C4-2B (cell line): ENCODE data around the gene NKG7.

Source experiments
- ZFX ChIP-seq: fragments of 450-650 bp; IDR thresholded peaks from 2 replicates; pipeline ENCODE4 v1.6.1; 2017
- TF ChIP-seq, protein P1 (sequence below): fragments of 450-650 bp; conservative IDR thresholded peaks from 2 replicates; pipeline ENCODE4 v1.5.1; 2017; ENCODE audit warnings: mild to moderate bottlenecking

DNA sequence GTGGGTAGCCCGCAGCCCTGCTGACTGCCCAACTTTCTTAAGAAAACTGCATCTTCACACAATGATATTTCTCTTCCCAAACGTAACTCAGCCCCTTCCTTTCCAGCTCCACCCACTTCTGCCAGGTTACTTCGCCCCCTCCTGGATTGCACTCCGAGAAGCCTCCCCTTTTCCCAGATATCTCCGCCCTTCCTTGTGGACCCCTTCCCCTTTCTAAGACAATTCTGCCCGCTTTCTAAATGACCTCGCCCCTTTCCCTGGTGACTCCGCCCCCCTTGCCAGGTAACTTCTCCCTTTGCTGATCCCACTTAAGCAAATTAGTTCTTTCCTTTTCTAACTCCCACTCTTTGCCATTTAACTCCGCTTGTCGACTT, 33.2 kb downstream of the NKG7 start:
- TF ChIP-seq, protein P1, sequence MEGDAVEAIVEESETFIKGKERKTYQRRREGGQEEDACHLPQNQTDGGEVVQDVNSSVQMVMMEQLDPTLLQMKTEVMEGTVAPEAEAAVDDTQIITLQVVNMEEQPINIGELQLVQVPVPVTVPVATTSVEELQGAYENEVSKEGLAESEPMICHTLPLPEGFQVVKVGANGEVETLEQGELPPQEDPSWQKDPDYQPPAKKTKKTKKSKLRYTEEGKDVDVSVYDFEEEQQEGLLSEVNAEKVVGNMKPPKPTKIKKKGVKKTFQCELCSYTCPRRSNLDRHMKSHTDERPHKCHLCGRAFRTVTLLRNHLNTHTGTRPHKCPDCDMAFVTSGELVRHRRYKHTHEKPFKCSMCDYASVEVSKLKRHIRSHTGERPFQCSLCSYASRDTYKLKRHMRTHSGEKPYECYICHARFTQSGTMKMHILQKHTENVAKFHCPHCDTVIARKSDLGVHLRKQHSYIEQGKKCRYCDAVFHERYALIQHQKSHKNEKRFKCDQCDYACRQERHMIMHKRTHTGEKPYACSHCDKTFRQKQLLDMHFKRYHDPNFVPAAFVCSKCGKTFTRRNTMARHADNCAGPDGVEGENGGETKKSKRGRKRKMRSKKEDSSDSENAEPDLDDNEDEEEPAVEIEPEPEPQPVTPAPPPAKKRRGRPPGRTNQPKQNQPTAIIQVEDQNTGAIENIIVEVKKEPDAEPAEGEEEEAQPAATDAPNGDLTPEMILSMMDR: no peak
- no peak for TF ChIP-seq ZFX
